HG03025 (cell line): ENCODE measurements around the gene SNED1.
"Not testable (repeated sequence)": the region's sequence is repeated elsewhere in the genome, so short reads cannot be mapped to it uniquely, and the experiment has no call there.

Source experiments
- ATAC-seq: cut with Tn5 transposase; IDR thresholded peaks from one replicate; pipeline ENCODE4 v1.9.1; 2021; ENCODE audit warnings: mild to moderate bottlenecking, moderate library complexity; ENCODE audit not compliant: unreplicated experiment, low FRiP score

Gene SNED1

GRCh38 chr2:241080405-241081189, 82.2 kb downstream of the SNED1 start:
- no peak for ATAC-seq

GRCh38 chr2:241081190-241081642, 82.8 kb downstream of the SNED1 start:
- ATAC-seq = no peak

GRCh38 chr2:241081643-241082340, 83.4 kb downstream of the SNED1 start:
- ATAC-seq = no peak

GRCh38 chr2:241082341-241083090, 84.1 kb downstream of the SNED1 start:
- ATAC-seq = no peak

GRCh38 chr2:241083091-241083415, 84.6 kb downstream of the SNED1 start:
- no peak for ATAC-seq

GRCh38 chr2:241084856-241085444, 86.5 kb downstream of the SNED1 start:
- ATAC-seq = no peak

- ATAC-seq = no peak
Measured at GRCh38 chr2:241087420-241088268, 89.2 kb downstream of the SNED1 start.

GRCh38 chr2:241088376-241088775, 90.0 kb downstream of the SNED1 start:
- no peak for ATAC-seq

GRCh38 chr2:241088791-241089732, 90.6 kb downstream of the SNED1 start:
- no peak for ATAC-seq

- no peak for ATAC-seq
Measured at GRCh38 chr2:241091201-241091600, 92.8 kb downstream of the SNED1 start.

- ATAC-seq = no peak
Measured at GRCh38 chr2:241091734-241092445, 93.5 kb downstream of the SNED1 start.

- ATAC-seq = no peak
Measured at GRCh38 chr2:241092677-241093076, 94.3 kb downstream of the SNED1 start.

GRCh38 chr2:241093133-241093781, 94.8 kb downstream of the SNED1 start:
- ATAC-seq = not testable (repeated sequence)

GRCh38 chr2:241094172-241094571, 95.8 kb downstream of the SNED1 start:
- ATAC-seq = no peak

- ATAC-seq = no peak
Measured at GRCh38 chr2:241094924-241095420, 96.6 kb downstream of the SNED1 start.

GRCh38 chr2:241095594-241096290, 97.3 kb downstream of the SNED1 start:
- no peak for ATAC-seq

- ATAC-seq = no peak
Measured at GRCh38 chr2:241096979-241097378, 98.6 kb downstream of the SNED1 start.
